22Rv1 (cell line): ENCODE results near the gene MIS12.

Source experiments
- ZFX ChIP-seq: fragments of 450-650 bp; IDR thresholded peaks from 2 replicates; pipeline ENCODE4 v1.6.1; 2017; ENCODE audit warnings: antibody characterized with exemption, borderline replicate concordance
- TF ChIP-seq, protein P1 (sequence below): fragments of 450-650 bp; IDR thresholded peaks from 2 replicates; pipeline ENCODE4 v1.5.1; 2017; ENCODE audit warnings: mild to moderate bottlenecking

DNA sequence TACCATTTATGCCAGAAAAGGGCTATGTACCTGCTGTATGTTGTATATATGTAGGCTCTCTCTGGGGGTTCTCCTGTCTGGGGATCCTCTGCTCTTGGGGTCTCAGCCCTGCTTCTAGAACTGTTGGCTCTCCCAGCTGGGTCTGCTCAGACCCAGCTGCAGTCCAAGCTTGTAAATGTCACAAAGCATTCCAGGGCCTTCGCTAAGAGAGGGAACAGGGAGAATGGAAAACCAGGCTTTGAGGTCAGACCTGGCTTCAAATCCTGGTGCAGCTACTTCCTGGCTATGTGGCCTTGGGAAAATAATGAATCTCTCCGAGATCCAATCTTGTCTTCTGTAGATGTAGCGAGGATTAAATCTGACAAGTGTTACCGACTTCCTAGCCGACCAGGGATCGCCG is 54.0 kb downstream of the MIS12 start:
- TF ChIP-seq, protein P1, sequence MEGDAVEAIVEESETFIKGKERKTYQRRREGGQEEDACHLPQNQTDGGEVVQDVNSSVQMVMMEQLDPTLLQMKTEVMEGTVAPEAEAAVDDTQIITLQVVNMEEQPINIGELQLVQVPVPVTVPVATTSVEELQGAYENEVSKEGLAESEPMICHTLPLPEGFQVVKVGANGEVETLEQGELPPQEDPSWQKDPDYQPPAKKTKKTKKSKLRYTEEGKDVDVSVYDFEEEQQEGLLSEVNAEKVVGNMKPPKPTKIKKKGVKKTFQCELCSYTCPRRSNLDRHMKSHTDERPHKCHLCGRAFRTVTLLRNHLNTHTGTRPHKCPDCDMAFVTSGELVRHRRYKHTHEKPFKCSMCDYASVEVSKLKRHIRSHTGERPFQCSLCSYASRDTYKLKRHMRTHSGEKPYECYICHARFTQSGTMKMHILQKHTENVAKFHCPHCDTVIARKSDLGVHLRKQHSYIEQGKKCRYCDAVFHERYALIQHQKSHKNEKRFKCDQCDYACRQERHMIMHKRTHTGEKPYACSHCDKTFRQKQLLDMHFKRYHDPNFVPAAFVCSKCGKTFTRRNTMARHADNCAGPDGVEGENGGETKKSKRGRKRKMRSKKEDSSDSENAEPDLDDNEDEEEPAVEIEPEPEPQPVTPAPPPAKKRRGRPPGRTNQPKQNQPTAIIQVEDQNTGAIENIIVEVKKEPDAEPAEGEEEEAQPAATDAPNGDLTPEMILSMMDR, result no peak
- no peak for TF ChIP-seq ZFX
